AG08396 (cell line): Measurements from ENCODE around the gene ANKRD33B.
"Not testable (repeated sequence)": the region's sequence is repeated elsewhere in the genome, so short reads cannot be mapped to it uniquely, and the experiment has no call there.

Source experiments
- DNase-seq: peaks from one replicate; pipeline ENCODE4 v3.0.0; 2012; ENCODE audit warnings: low spot score, mixed read lengths

Gene ANKRD33B

DNA sequence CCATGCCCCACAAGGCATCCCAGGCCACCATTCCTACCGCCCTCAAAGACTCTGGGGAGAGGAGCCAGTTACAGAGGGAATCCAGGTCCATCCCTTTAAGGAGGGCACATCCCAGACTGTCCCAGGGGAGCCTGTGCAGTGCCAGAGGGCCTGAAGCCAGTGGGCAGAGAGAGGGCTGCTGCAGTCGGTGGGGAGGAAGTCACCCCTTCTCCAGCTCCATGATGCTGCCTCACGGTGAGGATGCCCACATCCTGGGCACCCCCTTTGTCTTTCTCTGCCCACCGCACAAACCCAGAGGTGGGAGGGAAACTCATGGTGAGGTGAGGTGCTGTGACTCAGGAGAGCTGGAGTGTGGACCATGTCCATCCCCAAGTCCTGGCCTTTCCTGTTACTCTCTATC lies 26.2 kb upstream of the ANKRD33B start:
- no peak for DNase-seq

- no peak for DNase-seq
Measured at GRCh38 chr5:10538103-10538788, 25.6 kb upstream of the ANKRD33B start.

DNA sequence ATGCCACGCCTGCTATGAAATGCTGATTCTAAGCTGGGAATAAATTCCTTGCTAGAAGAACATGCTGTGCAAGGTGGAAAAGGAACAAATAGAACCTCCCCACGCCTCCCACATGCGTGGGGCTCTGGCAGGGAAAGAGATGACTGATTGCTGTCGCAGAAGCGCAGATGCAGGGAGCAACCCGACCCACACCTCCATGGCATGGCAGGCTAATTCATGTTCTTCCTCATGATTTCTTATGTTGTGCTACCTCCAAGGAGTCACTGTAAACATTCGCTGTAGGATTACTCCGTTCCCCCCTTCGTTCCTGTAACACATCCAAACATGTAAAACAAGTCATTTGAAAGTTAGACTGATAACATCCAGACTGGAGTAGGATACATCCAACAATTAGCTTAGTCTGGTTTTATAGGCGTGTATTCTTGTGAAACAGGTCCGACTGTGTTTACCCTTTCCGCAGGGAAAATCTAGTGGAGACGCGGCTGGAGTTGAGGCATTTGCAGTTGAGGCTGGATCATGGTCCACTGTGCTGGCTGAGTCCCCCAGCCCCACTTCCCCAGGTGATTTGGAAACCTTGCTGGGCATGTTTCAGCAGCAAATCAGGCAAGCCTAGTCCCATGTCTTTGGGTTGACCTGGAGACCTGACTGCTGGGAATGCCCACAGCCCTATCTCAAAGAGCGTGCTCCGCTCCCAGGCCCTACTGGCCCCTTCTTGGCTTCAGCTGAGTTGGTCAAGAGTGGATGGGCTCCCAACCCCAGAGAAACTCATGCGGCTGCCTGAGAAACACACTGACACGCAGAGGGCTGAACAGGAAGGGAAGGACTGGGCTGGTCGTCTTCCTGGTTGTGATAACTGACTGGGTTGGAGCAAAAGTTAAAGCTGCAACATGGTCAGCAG lies 24.8 kb upstream of the ANKRD33B start:
- no peak for DNase-seq

DNA sequence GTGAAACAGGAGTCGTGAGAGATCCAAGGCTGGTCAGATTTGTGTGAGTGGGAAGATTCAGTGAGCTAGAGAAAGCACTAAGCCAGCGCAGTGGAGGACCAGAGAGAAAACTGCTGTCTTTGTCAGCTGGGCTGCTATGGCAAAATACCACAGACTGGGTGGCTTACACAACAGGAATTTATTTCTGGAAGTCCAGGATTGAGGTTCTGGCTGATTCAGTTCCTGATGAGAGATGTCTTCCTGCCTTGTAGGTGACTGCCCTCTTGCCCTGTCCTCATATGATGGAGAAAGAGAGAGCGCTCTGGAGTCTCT lies 24.2 kb upstream of the ANKRD33B start:
- DNase-seq, result no peak

DNA sequence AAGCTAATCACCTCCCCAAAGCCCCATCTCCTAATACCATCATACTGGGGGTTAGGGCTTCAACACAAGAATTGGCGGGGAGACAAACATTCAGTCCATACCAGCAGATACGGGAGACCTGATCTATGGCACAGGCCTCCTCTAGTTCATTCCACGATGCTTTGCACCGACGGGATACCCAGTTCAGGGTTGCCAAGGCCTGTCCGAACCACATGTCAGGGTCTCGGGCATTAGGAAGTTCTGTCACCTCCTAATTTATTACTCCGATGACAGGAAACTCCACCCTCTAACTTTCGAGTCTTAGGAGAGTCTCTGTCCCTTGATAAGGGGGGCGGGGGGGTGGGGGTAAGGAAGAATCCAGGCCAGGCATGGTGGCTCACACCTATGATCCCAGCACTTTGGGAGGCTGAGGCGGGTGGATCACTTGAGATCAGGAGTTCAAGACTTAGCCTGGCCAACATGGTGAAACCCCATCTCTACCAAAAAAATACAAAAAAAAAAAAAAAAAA lies 23.8 kb upstream of the ANKRD33B start:
- DNase-seq, result no peak

GRCh38 chr5:10540951-10541646 lies 22.8 kb upstream of the ANKRD33B start:
- no peak for DNase-seq

DNA sequence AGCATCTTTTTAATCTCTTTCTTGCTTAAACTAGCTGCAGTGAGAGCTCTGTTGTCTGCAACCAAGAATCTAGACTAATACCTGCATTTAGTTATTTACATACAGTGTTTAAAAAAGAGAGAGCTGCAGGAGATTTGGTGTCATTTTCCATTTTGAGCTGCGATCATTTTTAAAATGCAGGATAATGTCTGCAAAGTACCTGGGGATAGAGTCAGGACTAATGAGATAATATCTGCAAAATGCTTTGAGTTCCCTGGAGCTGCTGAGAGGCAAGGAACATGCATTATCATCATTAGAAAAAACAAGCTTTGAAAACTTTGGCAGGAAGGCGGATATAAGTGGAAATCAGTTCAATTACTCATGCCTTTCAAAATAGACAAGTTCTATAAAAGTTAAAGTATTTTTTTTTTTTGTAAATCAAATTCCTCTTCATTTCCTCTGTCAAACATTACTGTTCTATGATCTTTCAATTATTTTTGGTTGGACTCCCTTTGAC lies 21.8 kb upstream of the ANKRD33B start:
- DNase-seq, result no peak

GRCh38 chr5:10543585-10544040 lies 20.3 kb upstream of the ANKRD33B start:
- DNase-seq, result no peak

DNA sequence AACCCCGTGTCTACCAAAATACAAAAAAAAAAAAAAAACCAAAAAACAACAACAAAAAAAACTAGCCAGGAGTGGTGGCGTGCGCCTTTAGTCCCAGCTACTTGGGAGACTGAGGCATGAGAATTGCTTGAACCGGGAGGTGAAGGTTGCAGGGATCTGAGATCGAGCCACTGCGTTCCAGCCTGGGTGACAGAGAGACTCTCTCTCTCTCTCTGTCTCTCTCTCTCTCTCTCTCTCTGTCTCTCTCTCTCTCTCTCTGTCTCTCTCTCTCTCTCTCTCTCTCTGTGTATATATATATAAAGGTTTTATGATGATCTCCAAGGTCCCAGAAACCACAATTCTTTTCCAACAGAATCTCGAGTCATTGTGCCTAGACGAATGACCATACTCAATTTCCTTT lies 18.8 kb upstream of the ANKRD33B start:
- DNase-seq, result no peak

GRCh38 chr5:10546186-10546585 lies 17.7 kb upstream of the ANKRD33B start:
- DNase-seq, result no peak

- DNase-seq, result no peak
Measured at GRCh38 chr5:10548418-10549122, 15.3 kb upstream of the ANKRD33B start.

DNA sequence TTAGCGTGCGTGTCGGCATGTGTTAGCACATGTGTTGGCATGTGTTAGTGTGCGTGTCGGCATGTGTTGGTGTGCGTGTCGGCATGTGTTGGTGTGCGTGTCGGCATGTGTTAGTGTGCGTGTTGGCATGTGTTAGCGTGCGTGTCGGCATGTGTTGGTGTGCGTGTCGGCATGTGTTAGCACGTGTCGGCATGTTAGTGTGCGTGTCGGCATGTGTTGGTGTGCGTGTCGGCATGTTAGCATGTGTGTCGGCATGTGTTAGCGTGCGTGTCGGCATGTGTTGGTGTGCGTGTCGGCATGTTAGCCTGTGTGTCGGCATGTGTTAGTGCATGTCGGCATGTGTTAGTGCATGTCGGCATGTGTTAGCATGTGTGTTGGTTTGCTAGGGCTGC lies 14.8 kb upstream of the ANKRD33B start:
- DNase-seq, result not testable (repeated sequence)

- no peak for DNase-seq
Measured at GRCh38 chr5:10550222-10550995, 13.5 kb upstream of the ANKRD33B start.

- no peak for DNase-seq
Measured at GRCh38 chr5:10551782-10552138, 12.1 kb upstream of the ANKRD33B start.

GRCh38 chr5:10552183-10553143 lies 11.4 kb upstream of the ANKRD33B start:
- DNase-seq, result no peak

- DNase-seq, result no peak
Measured at GRCh38 chr5:10553476-10553875, 10.4 kb upstream of the ANKRD33B start.

GRCh38 chr5:10555277-10555684 lies 8.6 kb upstream of the ANKRD33B start:
- peak; percentile 63 for DNase-seq

DNA sequence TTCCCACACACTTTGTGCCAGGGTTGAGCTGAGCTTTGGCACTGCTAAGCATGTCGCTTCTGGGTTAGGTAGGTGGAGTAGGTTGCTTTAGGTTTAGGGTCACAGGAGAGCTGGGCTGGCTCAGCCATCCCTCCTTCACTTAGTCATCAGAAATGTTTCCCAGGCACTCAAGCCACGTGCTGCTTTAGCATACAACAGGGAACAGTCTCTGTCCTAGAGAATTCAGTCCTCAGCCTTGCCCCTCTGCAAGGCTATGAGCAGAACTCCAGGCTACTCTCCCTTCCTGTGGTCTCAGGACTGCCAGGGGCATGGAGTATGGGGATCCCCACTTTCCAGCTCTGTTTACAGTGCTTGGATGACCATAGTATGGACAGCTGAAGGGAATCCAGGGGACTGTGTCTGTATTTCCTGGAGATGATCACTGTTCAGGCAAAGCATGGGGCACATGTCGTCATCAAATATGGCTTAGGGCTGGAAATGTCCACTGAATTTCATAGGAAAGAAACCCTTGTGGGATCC lies 7.5 kb upstream of the ANKRD33B start:
- DNase-seq, result peak; percentile 75

- DNase-seq, result no peak
Measured at GRCh38 chr5:10556893-10557746, 6.8 kb upstream of the ANKRD33B start.
